IPS-20b (cell line): Measurements from ENCODE around the gene RIPPLY1.
"Not testable (repeated sequence)": the region's sequence is repeated elsewhere in the genome, so short reads cannot be mapped to it uniquely, and the experiment has no call there.

Source experiments
- H3K27ac ChIP-seq: one replicate; pipeline ENCODE4 v1.5.1; 2013; ENCODE audit warnings: low read length
- H3K27me3 ChIP-seq: 2 replicates; pipeline ENCODE4 v1.6.1; 2013; ENCODE audit warnings: mild to moderate bottlenecking, low read length, inconsistent platforms; ENCODE audit not compliant: insufficient read depth
- H3K36me3 ChIP-seq: 2 replicates; pipeline ENCODE4 v1.6.1; 2013; ENCODE audit warnings: low read depth, mild to moderate bottlenecking, inconsistent platforms, low read length, moderate library complexity; ENCODE audit not compliant: insufficient read depth
- H3K4me1 ChIP-seq: 2 replicates; pipeline ENCODE4 v1.6.1; 2013; ENCODE audit warnings: mild to moderate bottlenecking, control low read depth, inconsistent platforms, low read length, moderate library complexity; ENCODE audit not compliant: insufficient read depth
- H3K4me3 ChIP-seq: 2 replicates; pipeline ENCODE4 v1.5.1; 2013; ENCODE audit warnings: mild to moderate bottlenecking, low read length, inconsistent platforms
- H3K9ac ChIP-seq: 2 replicates; pipeline ENCODE4 v1.6.1; 2013; ENCODE audit warnings: low read depth, mild to moderate bottlenecking, inconsistent platforms, low read length, moderate library complexity
- H3K9me3 ChIP-seq: 2 replicates; pipeline ENCODE4 v1.6.1; 2013; ENCODE audit warnings: mild to moderate bottlenecking, low read depth, low read length, inconsistent platforms; ENCODE audit not compliant: insufficient read depth

The RIPPLY1 gene

GRCh38 chrX:106891762-106892460, 11.2 kb downstream of the RIPPLY1 start:
- no peaks in the 10 kb centered on the region for H3K36me3 ChIP-seq
- no peaks in the 10 kb centered on the region for H3K4me1 ChIP-seq
- H3K4me3 ChIP-seq, result no peak overlapping the region
- H3K9me3 ChIP-seq, result no peaks in the 10 kb centered on the region
- no peaks in the 10 kb centered on the region for H3K27me3 ChIP-seq
- no peak overlapping the region for H3K9ac ChIP-seq
- H3K27ac ChIP-seq, result no peak overlapping the region

- Histone ChIP-seq H3K9ac (no peak overlapping the region), H3K27me3 (no peaks in the 10 kb centered on the region), H3K4me3 (no peak overlapping the region)
Measured at GRCh38 chrX:106889468-106889867, 13.7 kb downstream of the RIPPLY1 start.

GRCh38 chrX:106875151-106875550, 28.0 kb downstream of the RIPPLY1 start:
- H3K9ac ChIP-seq, result no peak overlapping the region
- H3K4me3 ChIP-seq, result no peak overlapping the region
- no peaks in the 10 kb centered on the region for H3K27me3 ChIP-seq
- H3K9me3 ChIP-seq, result no peaks in the 10 kb centered on the region
- H3K4me1 ChIP-seq, result peaks cover 2% of the 10 kb centered on the region; the same call in 1 of the 2 replicates
- no peaks in the 10 kb centered on the region for H3K36me3 ChIP-seq
- no peak overlapping the region for H3K27ac ChIP-seq

More at GRCh38 chrX:106889468-106889867, 13.7 kb downstream of the RIPPLY1 start:
- Histone ChIP-seq H3K27ac (no peak overlapping the region), H3K36me3 (no peaks in the 10 kb centered on the region), H3K9me3 (no peaks in the 10 kb centered on the region), H3K4me1 (no peaks in the 10 kb centered on the region)

- no peak overlapping the region for H3K27ac ChIP-seq
- H3K4me1 ChIP-seq, result peaks cover 2% of the 10 kb centered on the region; the same call in 1 of the 2 replicates
- no peaks in the 10 kb centered on the region for H3K36me3 ChIP-seq
- no peaks in the 10 kb centered on the region for H3K27me3 ChIP-seq
- no peaks in the 10 kb centered on the region for H3K9me3 ChIP-seq
- no peak overlapping the region for H3K9ac ChIP-seq
- H3K4me3 ChIP-seq, result no peak overlapping the region
Measured at GRCh38 chrX:106874075-106874474, 29.1 kb downstream of the RIPPLY1 start.

GRCh38 chrX:106872796-106873195, 30.3 kb downstream of the RIPPLY1 start:
- not testable (repeated sequence) for H3K27ac ChIP-seq, H3K9me3 ChIP-seq, H3K36me3 ChIP-seq, H3K4me1 ChIP-seq, H3K4me3 ChIP-seq, H3K27me3 ChIP-seq, H3K9ac ChIP-seq

GRCh38 chrX:106863697-106864096, 39.4 kb downstream of the RIPPLY1 start:
- Histone ChIP-seq H3K4me1 (no peaks in the 10 kb centered on the region), H3K9me3 (no peaks in the 10 kb centered on the region), H3K4me3 (no peak overlapping the region), H3K9ac (no peak overlapping the region), H3K27ac (no peak overlapping the region), H3K36me3 (no peaks in the 10 kb centered on the region), H3K27me3 (no peaks in the 10 kb centered on the region)

- no peak overlapping the region for H3K27ac ChIP-seq
- H3K27me3 ChIP-seq, result no peaks in the 10 kb centered on the region
- H3K4me1 ChIP-seq, result no peaks in the 10 kb centered on the region
- H3K9me3 ChIP-seq, result no peaks in the 10 kb centered on the region
- no peak overlapping the region for H3K4me3 ChIP-seq
- no peaks in the 10 kb centered on the region for H3K36me3 ChIP-seq
- no peak overlapping the region for H3K9ac ChIP-seq
Measured at GRCh38 chrX:106862972-106863688, 40.0 kb downstream of the RIPPLY1 start.
